Eye (tissue), 1 donor: Measurements from ENCODE around the gene ELP4.
A peak's percentile ranks its signal among the peaks of the same experiment; 100 is the strongest.
"Not testable (repeated sequence)": the region's sequence is repeated elsewhere in the genome, so short reads cannot be mapped to it uniquely, and the experiment has no call there.

Source experiments
- DNase-seq: peaks from one replicate; pipeline ENCODE4 v3.0.0-alpha.2; 2015

The ELP4 gene

DNA sequence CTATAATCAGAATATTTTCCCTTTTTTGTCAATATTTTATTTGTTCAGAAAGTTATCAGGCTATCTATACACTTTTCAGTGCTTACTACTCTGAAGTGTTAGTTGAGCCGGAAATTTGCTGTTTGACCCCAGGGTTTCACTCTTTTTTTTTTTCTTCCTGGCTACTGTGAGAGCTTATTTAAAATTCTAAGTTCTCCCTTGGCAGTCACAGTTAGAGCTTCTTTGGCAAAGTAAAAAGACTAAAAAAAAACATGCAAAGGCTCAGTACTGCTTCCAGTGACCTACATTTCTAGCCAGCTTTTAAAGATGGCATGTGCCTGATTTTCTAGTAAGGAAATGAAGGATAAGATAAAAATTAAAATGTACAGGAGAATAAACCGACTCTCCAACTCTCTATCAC is 48.4 kb downstream of the ELP4 start:
- no peak for DNase-seq

DNA sequence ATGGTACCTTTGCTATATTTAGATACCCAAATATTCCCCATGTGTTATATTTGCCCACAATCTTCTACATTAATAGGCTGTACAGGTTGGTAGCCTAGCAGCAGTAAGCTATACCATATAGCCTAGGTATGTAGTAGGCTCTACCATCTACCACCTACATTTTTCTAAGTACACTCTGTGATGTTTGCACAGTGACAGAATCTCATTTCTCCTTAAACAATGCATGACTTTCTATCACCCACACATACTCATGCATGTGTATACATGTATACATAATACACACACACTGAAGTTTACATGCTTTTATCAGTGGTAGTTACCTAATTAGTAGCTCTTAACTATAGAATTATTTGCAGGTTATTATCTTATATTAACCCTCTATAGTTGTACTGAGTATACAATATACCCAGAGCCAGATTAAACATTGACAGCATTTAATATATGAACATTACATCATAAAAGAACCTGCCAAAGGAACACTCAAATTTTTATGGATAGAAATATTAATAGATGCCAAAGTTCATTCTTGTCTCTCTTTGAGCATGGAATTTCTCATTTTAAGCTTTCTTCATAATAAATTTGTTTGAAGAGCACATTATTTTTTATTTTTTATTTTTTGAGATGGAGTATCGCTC is 51.4 kb downstream of the ELP4 start:
- DNase-seq: no peak

DNA sequence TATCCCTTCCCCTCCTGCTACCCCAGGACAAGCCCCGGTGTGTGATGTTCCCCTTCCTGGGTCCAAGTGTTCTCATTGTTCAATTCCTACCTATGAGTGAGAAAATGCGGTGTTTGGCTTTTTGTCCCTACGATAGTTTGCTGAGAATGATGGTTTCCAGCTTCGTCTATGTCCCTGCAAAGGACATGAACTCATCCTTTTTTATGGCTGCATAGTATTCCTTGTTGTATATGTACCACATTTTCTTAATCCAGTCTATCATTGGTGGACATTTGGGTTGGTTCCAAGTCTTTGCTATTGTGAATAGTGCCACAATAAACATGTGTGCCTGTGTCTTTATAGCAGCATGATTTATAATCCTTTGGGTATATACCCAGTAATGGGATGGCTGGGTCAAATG is 55.0 kb downstream of the ELP4 start:
- DNase-seq: not testable (repeated sequence)

DNA sequence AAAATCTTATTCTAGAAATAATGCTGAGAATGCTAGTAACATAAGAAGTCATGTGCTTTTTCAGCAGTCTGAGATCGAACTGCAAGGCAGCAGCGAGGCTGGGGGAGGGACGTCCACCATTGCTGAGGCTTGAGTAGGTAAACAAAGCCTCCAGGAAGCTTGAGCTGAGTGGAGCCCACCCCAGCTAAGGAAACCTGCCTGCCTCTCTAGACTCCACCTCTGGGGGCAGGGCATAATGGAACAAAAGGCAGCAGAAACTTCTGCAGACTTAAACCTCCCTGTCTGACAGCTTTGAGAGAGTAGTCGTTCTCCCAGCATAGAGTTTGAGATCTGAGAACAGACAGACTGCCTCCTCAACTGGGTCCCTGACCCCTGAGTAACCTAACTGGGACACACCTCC is 64.6 kb downstream of the ELP4 start:
- not testable (repeated sequence) for DNase-seq

DNA sequence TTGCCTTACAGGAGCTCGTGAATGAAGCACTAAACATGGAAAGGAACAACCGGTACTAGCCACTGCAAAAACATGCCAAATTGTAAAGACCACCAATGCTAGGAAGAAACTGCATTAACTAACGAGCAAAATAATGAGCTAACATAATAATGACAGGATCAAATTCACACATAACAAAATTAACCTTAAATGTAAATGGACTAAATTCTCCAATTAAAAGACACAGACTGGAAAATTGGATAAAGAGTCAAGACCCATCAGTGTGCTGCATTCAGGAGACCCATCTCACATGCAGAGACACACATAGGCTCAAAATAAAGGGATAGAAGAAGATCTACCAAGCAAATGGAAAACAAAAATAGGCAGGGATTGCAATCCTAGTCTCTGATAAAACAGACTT is 66.2 kb downstream of the ELP4 start:
- not testable (repeated sequence) for DNase-seq

DNA sequence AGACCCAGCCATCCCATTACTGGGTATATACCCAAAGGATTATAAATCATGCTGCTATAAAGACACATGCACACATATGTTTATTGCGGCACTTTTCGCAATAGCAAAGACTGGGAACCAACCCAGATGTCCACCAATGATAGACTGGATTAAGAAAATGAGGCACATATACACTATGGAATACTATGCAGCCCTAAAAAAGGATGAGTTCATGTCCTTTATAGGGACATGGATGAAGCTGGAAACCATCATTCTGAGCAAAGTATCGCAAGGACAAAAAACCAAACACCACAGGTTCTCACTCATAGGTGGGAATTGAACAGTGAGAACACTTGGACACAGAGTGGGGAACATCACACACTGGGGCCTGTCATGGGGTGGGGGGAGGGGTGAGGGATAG is 69.8 kb downstream of the ELP4 start:
- not testable (repeated sequence) for DNase-seq

DNA sequence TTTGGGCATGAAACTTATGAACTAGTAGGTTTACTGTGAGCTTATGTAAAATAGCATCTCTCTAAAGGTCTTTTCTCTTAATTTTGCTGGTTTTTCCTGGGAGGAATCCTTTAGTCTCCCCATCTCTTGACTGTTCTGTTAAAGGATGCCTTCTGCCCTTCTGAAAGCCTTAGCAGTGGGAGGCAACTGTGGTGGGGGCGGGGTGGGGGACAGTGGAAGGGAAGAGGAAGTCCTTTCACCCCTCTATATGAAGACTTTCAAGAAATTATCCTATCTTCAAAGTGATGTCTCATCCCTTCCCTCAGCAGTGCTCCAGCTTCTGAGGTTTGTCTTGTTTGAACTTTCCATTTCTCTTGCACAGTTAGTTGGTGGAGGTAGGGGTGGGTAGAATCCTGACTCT is 73.1 kb downstream of the ELP4 start:
- DNase-seq: no peak

DNA sequence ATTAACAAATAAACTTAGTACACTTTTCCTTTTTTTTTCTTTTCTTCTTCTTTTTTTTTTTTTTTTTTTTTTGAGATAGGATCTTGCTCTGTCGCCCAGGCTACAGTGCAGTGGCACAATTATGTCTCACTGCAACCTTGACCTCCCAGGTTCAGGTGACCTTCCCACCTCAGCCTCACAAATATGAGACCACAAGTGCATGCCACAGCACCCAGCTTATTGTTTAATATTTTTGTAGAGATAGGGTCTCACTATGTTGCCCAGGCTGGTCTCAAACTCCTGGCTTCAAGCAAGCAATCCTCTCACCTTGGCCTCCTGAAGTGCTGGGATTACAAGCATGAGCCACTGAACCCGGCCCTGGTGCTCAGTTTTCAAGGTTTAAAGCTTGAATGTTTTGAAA is 88.9 kb downstream of the ELP4 start:
- DNase-seq: no peak

DNA sequence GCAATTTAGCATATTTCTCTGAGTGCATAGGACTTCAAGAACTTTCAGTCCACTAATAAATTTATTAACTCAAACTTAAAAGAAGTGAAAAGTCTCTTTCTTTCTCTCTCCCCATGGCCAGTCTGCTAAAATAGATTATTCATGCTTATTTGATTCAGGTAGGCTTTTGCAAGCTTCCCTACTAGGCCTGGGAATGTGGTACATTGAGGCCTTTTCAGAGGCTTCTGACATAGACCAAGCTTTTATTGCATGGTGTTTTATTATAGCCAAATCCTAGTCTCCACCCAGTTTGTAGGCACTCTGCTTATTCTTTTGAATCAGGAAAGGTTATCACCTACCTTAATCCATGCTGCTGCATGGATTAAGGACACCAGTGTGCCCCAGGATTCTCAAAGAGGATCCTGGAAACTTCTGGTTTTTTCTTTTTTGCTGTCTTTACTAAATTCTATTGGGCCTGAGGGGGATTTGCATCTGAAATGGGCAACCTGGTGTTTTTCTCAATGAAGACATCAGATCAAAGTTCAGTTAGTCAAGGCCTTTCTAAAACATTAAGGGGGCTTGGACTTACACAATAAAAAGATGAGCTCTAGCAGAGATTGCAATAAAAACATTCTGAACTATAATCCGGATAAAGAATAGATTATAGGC is 92.2 kb downstream of the ELP4 start:
- DNase-seq: peak; percentile 6

DNA sequence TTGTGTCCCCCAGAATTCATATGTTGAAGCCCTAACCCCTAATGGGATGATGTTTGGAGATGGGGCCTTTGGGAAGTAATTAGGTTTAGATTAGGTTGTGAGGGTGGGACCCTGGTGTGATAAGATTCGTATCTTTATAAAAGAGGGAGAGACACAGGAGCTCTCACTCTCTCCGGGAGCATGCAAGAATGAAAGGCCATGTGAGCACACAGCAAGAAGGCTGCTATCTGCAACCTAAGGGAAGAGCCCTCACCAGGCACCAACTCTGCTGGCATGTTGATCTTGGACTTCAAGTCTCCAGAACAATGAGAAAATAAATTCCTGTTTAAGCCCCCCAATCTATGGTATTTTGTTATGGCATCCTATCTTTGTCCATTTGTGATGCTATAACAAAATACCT is 97.3 kb downstream of the ELP4 start:
- DNase-seq: no peak

DNA sequence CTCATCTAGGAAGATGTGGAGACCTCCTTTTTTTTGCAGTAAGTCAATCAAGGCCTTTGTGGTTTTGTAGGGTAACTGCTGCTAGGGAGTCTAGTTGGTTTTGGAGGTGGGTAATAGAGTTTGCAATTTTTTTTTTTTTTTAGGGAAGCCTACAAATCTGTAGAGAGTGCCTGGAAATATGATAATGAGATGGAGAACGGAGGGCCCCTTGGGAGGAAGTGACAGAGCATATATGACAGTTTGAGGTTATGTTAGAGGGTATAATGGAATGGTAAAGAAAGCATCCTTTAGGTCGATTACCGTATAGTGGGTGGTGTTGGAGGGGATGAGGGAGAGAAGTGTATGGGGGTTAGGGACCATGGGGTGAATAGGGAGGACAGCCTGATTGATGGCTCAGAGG is 98.3 kb downstream of the ELP4 start:
- no peak for DNase-seq

DNA sequence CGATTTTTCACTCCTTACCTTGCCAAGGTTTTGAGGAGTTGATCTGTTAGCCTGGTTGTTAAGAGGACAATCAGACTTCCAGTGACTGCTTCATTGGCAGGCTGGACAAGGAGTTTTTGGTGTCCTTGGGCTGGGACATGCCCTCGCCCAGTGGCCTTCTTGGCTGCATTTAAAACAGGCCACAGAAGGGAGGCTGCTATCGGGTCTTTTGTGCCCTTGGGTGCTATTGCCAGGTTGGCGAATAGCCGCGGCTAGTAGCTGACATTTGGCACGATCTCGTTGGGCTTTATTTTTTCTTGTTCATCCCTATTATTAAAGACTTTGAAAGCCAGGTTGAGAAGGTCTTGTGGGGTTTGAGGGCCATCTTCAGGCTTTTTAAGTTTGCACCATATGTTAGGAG is 99.4 kb downstream of the ELP4 start:
- DNase-seq: no peak

DNA sequence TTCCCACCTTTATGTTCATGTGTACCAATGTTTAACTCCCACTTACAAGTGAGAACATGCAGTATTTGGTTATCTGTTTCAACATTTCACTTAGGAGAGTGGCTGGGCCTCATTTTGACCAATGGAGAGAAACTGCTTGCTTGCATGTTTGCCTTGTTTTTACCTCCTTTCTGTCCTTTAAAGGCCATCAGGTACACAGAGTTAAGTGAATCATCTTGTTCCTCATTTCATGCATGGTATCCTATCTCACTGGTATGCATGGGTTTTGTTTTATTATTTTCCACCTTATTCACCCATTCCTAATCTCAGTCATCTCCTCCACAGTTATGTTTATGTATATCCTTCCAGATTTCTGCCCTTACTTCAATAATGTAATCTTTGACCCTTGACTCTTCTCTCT is 101.0 kb downstream of the ELP4 start:
- DNase-seq: no peak

DNA sequence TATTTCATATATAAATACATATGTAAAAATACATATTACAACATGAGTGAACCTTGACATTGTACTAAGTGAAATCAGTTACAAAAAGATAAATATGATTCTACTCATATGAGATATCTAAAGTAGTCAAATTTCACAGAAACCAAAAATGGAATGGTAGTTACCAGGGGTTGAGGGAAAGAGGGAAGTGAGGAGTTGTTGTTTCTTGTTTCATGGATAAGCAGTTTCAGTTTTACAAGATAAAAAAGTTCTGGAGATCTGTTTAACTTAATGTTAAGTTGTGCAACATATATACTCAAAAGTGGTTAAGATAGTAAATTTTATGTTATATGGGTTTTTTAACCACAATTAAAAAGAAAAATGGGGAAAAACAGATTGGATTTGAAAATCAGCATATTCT is 107.7 kb downstream of the ELP4 start:
- no peak for DNase-seq

DNA sequence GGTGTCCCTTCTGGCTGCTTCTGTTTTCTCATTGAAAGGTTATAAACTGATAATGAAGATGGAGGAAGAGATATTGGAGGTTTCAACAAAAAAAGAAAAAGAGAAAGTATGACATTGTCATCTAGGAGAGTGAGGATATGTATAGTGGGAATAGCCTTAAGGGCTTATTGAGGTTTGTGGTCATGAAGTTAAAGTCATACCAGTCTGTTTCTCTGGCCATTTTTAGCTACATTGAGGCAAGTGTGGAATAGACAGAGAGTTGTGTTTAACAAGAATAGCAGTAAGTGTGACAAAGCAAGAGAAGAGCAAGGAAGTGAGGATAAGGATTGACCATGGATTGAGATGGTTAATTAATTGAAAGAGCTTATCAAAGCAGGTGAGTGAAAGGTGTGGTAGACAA is 110.4 kb downstream of the ELP4 start:
- DNase-seq: no peak

DNA sequence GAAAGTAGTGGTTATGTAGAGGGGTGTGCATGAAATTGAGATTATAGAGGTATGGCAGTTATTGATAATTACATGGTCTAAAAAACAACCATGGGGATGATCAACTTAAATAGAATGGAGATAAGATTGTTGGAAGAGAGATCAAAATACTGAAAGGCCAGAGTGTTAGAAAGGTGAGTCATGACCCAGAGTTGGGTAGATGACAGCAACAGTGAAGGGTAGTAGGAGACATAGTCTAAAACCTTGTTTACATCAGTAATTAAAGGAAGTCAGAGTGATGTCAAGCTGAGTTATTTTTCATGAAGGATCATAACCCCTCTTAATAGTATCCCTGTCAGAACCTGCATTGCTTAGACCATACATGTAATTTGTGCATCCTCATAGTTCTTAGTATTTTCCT is 110.9 kb downstream of the ELP4 start:
- no peak for DNase-seq

DNA sequence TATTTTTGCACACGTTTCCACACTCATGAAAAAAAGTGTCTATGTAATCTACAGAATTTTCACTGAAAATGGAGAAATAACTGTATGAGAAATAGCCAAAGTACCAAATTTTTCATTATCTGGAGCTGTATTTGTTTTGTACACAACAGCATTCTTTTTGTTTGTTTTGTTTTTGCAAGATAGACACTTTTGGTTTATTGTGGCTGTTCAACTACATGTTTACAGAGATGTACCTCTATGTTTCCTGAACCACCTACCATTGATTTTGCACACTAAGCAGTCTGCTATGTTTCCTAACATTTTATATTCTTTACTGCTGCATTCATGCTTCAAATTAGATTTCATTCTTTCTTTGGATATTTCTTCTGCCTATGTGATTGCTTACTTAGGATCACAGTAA is 116.3 kb downstream of the ELP4 start:
- DNase-seq: no peak

DNA sequence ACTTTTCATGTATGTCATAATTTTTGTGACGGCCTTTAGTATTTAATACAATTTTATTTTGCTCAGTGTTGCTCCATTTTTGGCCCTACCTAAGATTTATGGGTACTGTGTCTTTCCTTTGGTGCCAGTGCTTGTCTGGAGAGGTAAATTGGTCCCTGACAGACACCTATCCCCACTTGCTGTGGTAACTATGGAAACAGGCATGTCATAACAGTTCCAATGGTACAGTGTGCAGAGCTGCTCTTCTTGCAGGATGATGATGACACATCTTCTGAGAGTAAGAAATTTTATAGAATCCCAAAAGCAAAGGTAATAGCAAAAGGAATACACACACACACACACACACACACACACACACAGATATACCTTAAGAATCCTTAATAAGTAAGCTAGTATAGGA is 118.5 kb downstream of the ELP4 start:
- no peak for DNase-seq

DNA sequence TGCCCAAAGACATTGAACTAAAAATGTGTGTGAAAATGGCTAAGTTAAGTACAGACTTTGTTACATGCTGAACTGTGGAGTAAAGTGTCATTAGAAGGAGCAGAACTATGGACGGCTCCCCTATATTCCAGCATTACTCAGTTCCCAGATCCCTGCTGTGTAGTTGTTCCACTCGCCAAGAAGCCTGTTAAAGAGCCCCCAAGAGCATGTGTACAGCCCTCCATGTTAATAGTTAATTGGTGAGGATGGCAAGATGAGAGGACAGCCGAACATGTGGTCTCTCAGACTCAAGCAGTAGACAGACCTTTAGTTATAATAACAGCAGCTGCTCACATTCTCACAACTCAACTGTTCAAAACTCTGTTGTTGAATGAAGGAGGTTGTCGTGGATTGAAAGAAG is 127.4 kb downstream of the ELP4 start:
- peak; percentile 84 for DNase-seq

DNA sequence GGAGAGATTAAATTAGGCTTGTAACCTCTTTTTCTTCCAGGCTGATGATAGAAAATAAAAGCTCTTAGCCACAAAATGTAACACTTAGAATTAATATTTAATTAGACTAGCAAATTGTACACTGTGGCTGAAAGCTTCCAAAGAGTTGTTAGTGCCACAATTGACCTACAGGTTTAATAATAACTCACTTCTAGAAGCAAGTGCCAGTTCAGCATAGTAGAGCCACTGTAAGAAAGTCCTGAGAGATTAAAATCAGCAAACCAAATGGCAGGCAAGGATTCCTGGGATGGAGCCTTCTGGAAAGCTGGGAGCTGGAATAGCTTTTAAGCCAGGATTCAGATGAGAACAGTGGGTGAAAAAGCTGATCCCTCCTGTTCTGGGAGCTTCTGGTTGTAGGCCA is 131.0 kb downstream of the ELP4 start:
- DNase-seq: peak; percentile 78

DNA sequence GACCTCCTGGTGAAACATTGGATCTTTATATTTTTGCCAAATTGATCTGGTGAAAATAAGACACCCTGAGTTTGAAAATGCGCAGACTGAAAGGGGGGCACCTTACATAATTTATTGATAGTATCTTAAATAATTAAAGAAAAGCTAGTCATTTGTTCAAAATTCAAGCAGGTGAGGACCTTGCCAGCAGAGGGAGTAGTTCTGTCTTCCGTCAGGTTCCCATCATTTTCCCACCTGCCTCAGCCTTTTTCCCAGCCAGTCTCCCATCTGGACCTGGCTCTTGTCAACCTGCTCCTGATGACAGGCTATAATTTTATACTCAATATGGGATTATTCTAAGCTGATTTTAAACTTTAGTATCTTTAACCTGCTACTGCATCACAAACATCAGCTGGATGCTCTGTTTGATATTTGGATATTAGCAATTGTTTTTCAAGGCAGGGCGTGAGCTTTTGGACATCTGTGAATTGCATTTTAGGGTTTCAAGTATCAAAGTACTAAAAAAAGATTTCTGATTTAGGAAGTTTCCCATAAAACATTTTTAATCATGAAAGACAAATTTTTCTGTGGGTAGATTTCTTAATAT is 132.0 kb downstream of the ELP4 start:
- peak; percentile 90 for DNase-seq

DNA sequence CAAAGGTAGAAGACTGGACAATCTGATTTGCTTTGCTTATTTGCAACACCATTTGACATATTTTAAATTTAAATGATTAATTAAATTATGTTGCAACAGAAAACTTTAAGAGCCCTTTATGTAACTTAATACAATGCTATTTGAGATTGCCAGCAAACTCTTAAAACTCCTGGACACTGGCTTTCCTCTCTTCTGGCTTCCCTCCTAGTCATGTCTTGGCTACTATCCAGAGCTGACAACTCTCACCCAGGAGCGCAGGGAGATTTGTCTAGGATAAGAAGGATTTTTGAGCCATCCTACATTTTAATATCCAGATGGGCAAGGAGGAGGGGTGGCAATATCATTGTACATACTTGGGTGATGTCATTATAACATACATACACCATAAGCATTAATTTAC is 134.3 kb downstream of the ELP4 start:
- peak; percentile 27 for DNase-seq

DNA sequence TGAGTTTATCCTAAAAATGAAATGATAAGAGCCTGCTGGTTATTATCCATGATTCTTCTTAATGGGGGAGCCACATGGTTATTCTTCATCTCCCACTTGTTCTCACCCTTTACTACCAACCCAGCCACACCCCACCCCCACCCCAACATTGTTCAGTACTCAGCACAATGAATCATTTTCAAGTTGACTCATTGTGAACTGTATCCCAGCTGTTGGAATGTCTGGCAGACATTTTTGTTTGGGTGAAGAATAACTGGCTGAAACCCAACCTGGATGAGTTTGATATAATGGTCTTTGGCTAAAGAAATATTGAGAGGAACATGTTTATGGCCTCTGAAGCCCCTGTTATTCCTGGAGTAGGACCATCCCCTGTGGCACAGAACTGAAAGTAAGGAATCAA is 136.2 kb downstream of the ELP4 start:
- DNase-seq: no peak

DNA sequence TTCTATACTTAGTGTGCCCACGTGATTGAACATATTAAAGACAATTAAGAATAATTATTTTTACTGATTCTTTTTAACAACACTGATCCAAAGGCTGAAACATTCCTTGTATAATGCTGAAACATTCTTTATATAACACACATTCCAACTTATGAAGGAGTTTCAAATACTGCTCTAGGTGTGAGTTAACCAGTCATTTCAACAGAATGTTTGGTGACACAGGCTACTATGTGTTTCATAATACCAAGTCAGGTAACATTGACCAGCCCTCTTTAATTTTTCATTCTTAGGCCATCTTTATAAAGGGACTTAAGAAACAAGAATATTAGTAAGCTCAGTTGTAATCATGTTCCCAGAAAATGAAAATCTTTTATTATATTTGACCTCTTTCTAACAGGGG is 136.6 kb downstream of the ELP4 start:
- DNase-seq: no peak
